ENCODE results near the gene PATJ. TPM values are rescaled to one million over a fixed set of nuclear protein-coding genes. Genes with fewer than 3 reads are reported as not detected.
"Not testable (repeated sequence)": the region's sequence is repeated elsewhere in the genome, so short reads cannot be mapped to it uniquely, and the experiment has no call there.

PATJ gene
- total and polyA plus RNA-seq, 2 donors (not counting 1 experiment from before 2014, with no cell fraction given) = 8.0 to 45.3 TPM

DNA sequence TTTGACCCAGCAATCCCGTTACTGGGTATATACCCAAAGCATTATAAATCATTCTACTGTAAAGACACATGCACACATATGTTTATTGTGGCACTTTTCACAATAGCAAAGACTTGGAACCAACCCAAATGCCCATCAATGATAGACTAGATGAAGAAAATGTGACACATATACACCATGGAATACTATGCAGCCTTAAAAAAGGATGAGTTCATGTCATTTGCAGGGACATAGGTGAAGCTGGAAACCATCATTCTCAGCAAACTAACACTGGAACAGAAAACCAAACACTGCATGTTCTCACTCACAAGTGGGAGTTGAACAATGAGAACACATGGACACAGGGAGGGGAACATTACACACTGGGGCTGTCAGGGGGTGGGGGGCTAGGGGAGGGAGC is 11.6 kb upstream of the PATJ start:
- H4K20me1 ChIP-seq (ENCODE audit: control insufficient read depth, insufficient read depth, low read length, poor library complexity, severe bottlenecking); H3K27me3 Mint-ChIP-seq; H3K9me3 Mint-ChIP-seq (ENCODE audit: insufficient read depth); H3K9me3 ChIP-seq (ENCODE audit: control extremely low read depth in 1 of 3, control insufficient read depth in 2 of 3, insufficient read depth in 1 of 3, low read length in 2 of 3); H3K36me3 ChIP-seq (replicated peaks in 1 of 2; ENCODE audit: control extremely low read depth in 1 of 2, control insufficient read depth in 1 of 2, extremely low read depth in 1 of 2, insufficient read depth in 2 of 2, low read length in 1 of 2); DNase-seq; H3K4me3 ChIP-seq (ENCODE audit: control extremely low read depth in 1 of 5, extremely low read depth in 1 of 5, insufficient read depth in 1 of 5, low read depth in 2 of 5, low read length in 4 of 5); H3K27ac ChIP-seq (ENCODE audit: low read length in 2 of 2); CTCF ChIA-PET; intact Hi-C loops (cut with micrococcal nuclease); H2AFZ ChIP-seq (ENCODE audit: insufficient read depth, low read depth, low read length, poor library complexity, severe bottlenecking); ATAC-seq (ENCODE audit: low read depth); POLR2A ChIA-PET; H3K9ac ChIP-seq (ENCODE audit: low read length); H3K27me3 ChIP-seq (replicated peaks in 1 of 4; ENCODE audit: control extremely low read depth in 1 of 4, control insufficient read depth in 3 of 4, insufficient read depth in 4 of 4, low read length in 3 of 4); H3K4me3 Mint-ChIP-seq; H3K4me2 ChIP-seq (replicated peaks; ENCODE audit: low read depth, low read length, poor library complexity, severe bottlenecking); H3K4me1 ChIP-seq (ENCODE audit: control insufficient read depth in 2 of 2, insufficient read depth in 2 of 2, low read length in 2 of 2); H3K27ac Mint-ChIP-seq; H3K4me1 Mint-ChIP-seq: not testable (repeated sequence)
- peaks cover 13% of the 10 kb centered on the region for H3K79me2 ChIP-seq (ENCODE audit: control insufficient read depth, insufficient read depth, low read length)
- no CpG with 5 or more reads among the region's 1 CpG for WGBS (ENCODE audit: insufficient coverage)

DNA sequence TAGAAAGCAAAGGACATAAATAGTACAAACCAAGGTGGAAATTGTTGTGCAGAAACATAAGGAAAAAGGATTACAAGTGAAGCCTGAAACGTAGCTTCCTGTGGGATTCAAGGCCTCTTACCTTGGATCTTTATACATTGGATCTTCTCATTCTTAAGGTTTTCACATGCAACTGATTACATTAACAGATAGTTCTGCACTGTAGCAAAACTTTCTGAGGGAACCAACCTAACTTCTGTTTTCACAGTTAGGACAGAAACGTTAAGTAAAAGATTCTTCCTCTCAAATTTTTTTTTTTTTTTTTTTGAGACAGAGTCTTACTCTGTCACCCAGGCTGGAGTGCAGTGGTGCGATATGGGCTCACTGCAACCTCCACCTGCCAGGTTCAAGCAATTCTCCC is 9.6 kb upstream of the PATJ start:
- ChIA-PET CTCF (no interaction called here), POLR2A (interaction anchor here (0.8 kb wide), 1 partner anchor 238 kb away, joined by 4 read pairs; no protein-coding TSS in a partner anchor)
- Mint-ChIP-seq H3K4me3 (no peak overlapping the region), H3K27me3 (no peaks in the 10 kb centered on the region), H3K27ac (no peak overlapping the region), H3K9me3 (ENCODE audit: insufficient read depth) (no peaks in the 10 kb centered on the region), H3K4me1 (peaks cover 2% of the 10 kb centered on the region)
- DNase-seq (no peak), ATAC-seq (ENCODE audit: low read depth) (no peak)
- TF ChIP-seq, protein P1, sequence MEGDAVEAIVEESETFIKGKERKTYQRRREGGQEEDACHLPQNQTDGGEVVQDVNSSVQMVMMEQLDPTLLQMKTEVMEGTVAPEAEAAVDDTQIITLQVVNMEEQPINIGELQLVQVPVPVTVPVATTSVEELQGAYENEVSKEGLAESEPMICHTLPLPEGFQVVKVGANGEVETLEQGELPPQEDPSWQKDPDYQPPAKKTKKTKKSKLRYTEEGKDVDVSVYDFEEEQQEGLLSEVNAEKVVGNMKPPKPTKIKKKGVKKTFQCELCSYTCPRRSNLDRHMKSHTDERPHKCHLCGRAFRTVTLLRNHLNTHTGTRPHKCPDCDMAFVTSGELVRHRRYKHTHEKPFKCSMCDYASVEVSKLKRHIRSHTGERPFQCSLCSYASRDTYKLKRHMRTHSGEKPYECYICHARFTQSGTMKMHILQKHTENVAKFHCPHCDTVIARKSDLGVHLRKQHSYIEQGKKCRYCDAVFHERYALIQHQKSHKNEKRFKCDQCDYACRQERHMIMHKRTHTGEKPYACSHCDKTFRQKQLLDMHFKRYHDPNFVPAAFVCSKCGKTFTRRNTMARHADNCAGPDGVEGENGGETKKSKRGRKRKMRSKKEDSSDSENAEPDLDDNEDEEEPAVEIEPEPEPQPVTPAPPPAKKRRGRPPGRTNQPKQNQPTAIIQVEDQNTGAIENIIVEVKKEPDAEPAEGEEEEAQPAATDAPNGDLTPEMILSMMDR (IDR thresholded peaks at IDR 0.05) = no peak
- TF ChIP-seq EZH2 (IDR thresholded peaks at IDR 0.05; ENCODE audit: borderline replicate concordance, insufficient read depth, low read depth, low read length, poor library complexity, severe bottlenecking) = no peak
- Histone ChIP-seq H3K9ac (ENCODE audit: low read length) (no peak overlapping the region), H3K4me1 (ENCODE audit: control insufficient read depth in 2 of 2, insufficient read depth in 2 of 2, low read length in 2 of 2) (peaks cover 6% of the 10 kb centered on the region in 2 donors), H3K4me2 (replicated peaks; ENCODE audit: low read depth, low read length, poor library complexity, severe bottlenecking) (no peak overlapping the region), H3K9me3 (ENCODE audit: control extremely low read depth in 1 of 3, control insufficient read depth in 2 of 3, insufficient read depth in 1 of 3, low read length in 2 of 3) (no peaks in the 10 kb centered on the region), H3K36me3 (replicated peaks in 1 of 2; ENCODE audit: control extremely low read depth in 1 of 2, control insufficient read depth in 1 of 2, extremely low read depth in 1 of 2, insufficient read depth in 2 of 2, low read length in 1 of 2) (no peaks in the 10 kb centered on the region), H3K4me3 (ENCODE audit: control extremely low read depth in 1 of 5, extremely low read depth in 1 of 5, insufficient read depth in 1 of 5, low read depth in 2 of 5, low read length in 4 of 5) (no peak overlapping the region), H3K27me3 (replicated peaks in 1 of 4; ENCODE audit: control extremely low read depth in 1 of 4, control insufficient read depth in 3 of 4, insufficient read depth in 4 of 4, low read length in 3 of 4) (peaks cover 0 to under 1% (median 0%) of the 10 kb centered on the region in 4 experiments), H2AFZ (ENCODE audit: insufficient read depth, low read depth, low read length, poor library complexity, severe bottlenecking) (no peak overlapping the region), H3K27ac (ENCODE audit: low read length in 2 of 2) (no peak overlapping the region), H4K20me1 (ENCODE audit: control insufficient read depth, insufficient read depth, low read length, poor library complexity, severe bottlenecking) (no peaks in the 10 kb centered on the region), H3K79me2 (ENCODE audit: control insufficient read depth, insufficient read depth, low read length) (no peaks in the 10 kb centered on the region)
- no CpG with 5 or more reads among the region's 3 CpGs for WGBS (ENCODE audit: insufficient coverage)
- intact Hi-C loops (cut with micrococcal nuclease) = no loop called here
